Parathyroid adenoma (tissue), 2 donors: ENCODE results near the gene C2orf72.

Experiments
- H2AFZ ChIP-seq: fragments of 300-600 bp; sonication (generic); one replicate; pipeline ENCODE4 v1.7.0; 2017; ENCODE audit warnings: antibody characterized with exemption, mild to moderate bottlenecking
- H3K27ac ChIP-seq: fragments of 300-600 bp; sonication (generic); one replicate; pipeline ENCODE4 v1.7.0; 2017
- H3K27me3 ChIP-seq: fragments of 300-600 bp; sonication (generic); one replicate; pipeline ENCODE4 v1.7.0; 2017; ENCODE audit warnings: low read length; ENCODE audit not compliant: control insufficient read depth, insufficient read depth
- H3K36me3 ChIP-seq: fragments of 300-600 bp; sonication (generic); one replicate; pipeline ENCODE4 v1.7.0; 2017; ENCODE audit warnings: low read length; ENCODE audit not compliant: control insufficient read depth, insufficient read depth
- H3K4me1 ChIP-seq: fragments of 300-600 bp; sonication (generic); one replicate; pipeline ENCODE4 v1.7.0; 2017; ENCODE audit warnings: control low read depth
- H3K4me2 ChIP-seq: fragments of 300-600 bp; sonication (generic); one replicate; pipeline ENCODE4 v1.7.0; 2017; ENCODE audit warnings: low read length
- H3K4me3 ChIP-seq: fragments of 300-600 bp; sonication (generic); one replicate; pipeline ENCODE4 v1.7.0; 2017; ENCODE audit warnings: low read depth, low read length
- H3K79me2 ChIP-seq: fragments of 300-600 bp; sonication (generic); one replicate; pipeline ENCODE4 v1.7.0; 2017; ENCODE audit warnings: control low read depth
- H3K9ac ChIP-seq: fragments of 300-600 bp; sonication (generic); one replicate; pipeline ENCODE4 v1.7.0; 2017; ENCODE audit warnings: mild to moderate bottlenecking
- H3K9me3 ChIP-seq: fragments of 300-600 bp; sonication (generic); one replicate; pipeline ENCODE4 v1.7.0; 2017; ENCODE audit warnings: low read length; ENCODE audit not compliant: control insufficient read depth
- TF ChIP-seq, protein P1 (sequence below): fragments of 300-600 bp; sonication (generic); IDR thresholded peaks from one replicate; pipeline ENCODE4 v1.7.0; 2017; ENCODE audit warnings: antibody characterized with exemption, mild to moderate bottlenecking
- donor health status: primary hyperparathyroidism.

The C2orf72 gene

DNA sequence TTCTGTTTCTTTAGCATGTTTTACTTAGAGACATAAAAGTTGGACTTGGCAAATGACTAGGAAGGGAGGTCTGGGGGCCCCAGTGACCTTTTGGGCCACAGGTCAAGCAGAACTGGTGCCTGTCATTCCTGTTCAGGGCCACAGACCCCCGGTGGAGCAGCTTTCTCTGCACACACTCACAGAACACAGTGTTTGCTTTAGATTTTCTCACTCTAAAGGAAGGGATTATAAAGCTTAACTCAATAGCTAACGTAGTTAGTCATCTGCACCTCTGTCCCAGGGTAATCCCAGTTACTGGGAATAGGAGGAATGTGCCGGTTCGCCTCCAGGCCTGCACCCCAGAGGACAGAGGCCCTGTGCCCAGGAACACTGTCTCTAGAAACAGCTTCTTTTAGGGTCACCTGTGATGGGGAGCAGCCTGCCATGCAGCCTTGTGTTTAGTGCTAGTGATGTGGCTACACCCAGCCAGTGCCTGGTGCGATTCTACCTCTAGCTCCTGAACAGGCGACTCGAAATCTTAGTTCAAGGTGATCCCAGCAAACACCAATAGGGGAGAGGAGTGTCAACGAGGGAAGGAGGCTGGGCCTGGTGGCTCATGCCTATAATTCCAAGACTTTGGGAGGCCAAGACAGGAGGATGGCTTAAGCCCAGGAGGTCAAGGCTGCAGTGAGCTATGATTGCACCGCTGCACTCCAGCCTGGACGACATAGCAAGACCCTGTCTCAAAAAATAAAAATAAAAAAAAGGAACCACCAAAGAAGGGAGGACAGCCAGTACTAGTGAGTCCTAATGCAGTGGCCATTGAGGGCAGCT, 29.8 kb upstream of the C2orf72 start:
- no peaks in the 10 kb centered on the region for H3K36me3 ChIP-seq
- no peak overlapping the region for H3K27ac ChIP-seq
- H3K4me2 ChIP-seq, result no peak overlapping the region
- TF ChIP-seq, protein P1, sequence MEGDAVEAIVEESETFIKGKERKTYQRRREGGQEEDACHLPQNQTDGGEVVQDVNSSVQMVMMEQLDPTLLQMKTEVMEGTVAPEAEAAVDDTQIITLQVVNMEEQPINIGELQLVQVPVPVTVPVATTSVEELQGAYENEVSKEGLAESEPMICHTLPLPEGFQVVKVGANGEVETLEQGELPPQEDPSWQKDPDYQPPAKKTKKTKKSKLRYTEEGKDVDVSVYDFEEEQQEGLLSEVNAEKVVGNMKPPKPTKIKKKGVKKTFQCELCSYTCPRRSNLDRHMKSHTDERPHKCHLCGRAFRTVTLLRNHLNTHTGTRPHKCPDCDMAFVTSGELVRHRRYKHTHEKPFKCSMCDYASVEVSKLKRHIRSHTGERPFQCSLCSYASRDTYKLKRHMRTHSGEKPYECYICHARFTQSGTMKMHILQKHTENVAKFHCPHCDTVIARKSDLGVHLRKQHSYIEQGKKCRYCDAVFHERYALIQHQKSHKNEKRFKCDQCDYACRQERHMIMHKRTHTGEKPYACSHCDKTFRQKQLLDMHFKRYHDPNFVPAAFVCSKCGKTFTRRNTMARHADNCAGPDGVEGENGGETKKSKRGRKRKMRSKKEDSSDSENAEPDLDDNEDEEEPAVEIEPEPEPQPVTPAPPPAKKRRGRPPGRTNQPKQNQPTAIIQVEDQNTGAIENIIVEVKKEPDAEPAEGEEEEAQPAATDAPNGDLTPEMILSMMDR, result no peak
- H3K9ac ChIP-seq, result no peak overlapping the region
- no peaks in the 10 kb centered on the region for H3K9me3 ChIP-seq
- no peaks in the 10 kb centered on the region for H3K27me3 ChIP-seq
- H3K79me2 ChIP-seq, result no peaks in the 10 kb centered on the region
- H3K4me3 ChIP-seq, result no peak overlapping the region
- no peak overlapping the region for H2AFZ ChIP-seq
- no peaks in the 10 kb centered on the region for H3K4me1 ChIP-seq

DNA sequence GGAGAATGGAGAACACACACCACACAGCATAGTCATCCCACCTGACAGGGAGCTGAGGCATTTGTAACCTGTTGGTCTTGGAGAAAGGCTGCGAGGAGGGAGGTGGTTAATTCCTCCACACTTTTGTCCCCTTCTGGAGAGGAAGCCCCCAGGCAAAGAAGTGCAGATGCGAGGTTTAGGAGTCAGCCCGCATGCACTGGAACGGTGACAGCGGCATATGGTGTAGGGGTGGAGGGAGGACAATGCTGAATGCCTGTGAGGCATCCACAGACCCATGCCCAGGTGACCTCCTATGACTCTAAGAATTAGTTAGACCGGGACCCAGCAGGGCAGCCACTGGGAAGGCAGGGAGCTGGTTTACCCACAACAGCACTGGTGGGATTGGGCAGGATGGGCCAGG, 29.2 kb upstream of the C2orf72 start:
- Histone ChIP-seq H3K36me3 (no peaks in the 10 kb centered on the region), H3K4me2 (no peak overlapping the region), H3K27me3 (no peaks in the 10 kb centered on the region), H3K4me1 (no peaks in the 10 kb centered on the region), H3K27ac (no peak overlapping the region), H3K9me3 (no peaks in the 10 kb centered on the region), H3K79me2 (no peaks in the 10 kb centered on the region), H2AFZ (no peak overlapping the region), H3K4me3 (no peak overlapping the region), H3K9ac (no peak overlapping the region)
- TF ChIP-seq, protein P1, result no peak

DNA sequence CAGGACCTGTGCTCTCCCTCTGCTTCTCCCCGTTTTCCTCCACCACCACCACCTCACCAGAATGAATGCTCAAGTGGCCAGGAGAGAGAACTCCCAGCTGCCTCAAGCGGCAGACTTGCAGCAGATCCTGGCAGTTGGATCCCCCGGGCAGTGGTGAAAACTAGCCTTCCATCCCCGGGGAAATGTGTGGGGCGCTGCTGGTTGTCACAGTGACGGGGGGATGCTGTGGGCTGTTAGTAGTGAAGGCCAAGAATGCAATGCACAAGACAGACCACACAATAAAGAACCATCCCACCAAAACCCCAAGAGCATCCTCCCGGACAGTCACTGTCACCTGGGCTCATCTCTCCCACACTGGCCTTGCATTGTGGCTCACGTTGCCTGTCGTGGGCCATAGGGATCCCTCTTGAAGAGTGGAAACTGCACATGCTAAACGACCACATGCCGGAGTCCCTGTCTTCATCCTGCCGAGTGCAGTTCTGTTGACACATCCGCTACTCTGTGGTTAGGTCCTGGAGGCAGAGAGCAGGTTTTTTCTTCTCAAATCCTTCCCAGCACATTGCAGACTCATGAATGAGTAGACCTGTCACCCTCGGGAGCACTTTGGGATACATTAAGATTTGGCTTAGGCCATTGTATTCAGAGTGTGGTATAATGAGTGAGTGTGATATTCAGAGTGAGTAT, 27.9 kb upstream of the C2orf72 start:
- no peaks in the 10 kb centered on the region for H3K9me3 ChIP-seq
- no peaks in the 10 kb centered on the region for H3K4me1 ChIP-seq
- no peaks in the 10 kb centered on the region for H3K27me3 ChIP-seq
- H3K9ac ChIP-seq, result no peak overlapping the region
- no peaks in the 10 kb centered on the region for H3K79me2 ChIP-seq
- H2AFZ ChIP-seq, result no peak overlapping the region
- TF ChIP-seq, protein P1, result no peak
- H3K27ac ChIP-seq, result no peak overlapping the region
- H3K4me2 ChIP-seq, result no peak overlapping the region
- H3K36me3 ChIP-seq, result no peaks in the 10 kb centered on the region
- no peak overlapping the region for H3K4me3 ChIP-seq

DNA sequence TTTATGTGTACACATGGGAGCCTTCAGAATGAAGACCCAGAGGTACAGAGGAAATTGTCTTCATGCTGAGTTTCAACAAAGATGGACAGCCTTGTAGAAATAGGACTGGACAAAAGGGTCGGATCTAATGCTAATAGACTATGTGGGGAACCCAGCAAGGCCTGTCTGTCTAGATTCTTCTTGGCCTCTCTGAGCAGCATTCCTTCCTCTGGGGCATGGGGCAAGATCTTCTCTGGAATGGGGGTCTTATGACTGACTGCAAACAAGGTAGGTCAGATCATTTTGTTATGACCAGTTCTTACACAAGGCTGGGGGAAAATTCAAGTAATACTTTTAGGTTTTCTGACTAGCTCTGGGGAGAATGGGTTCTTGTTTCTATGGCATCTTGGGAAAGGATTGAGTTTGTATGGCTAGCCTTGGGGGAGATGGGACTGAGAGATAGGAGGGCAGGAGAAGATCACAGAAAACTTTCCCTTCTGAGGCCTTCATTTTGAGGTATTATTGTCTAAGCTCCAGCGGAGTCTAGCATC, 27.1 kb upstream of the C2orf72 start:
- H3K4me3 ChIP-seq, result no peak overlapping the region
- no peaks in the 10 kb centered on the region for H3K27me3 ChIP-seq
- H3K9me3 ChIP-seq, result no peaks in the 10 kb centered on the region
- no peak overlapping the region for H3K27ac ChIP-seq
- no peak overlapping the region for H3K4me2 ChIP-seq
- no peaks in the 10 kb centered on the region for H3K79me2 ChIP-seq
- TF ChIP-seq, protein P1, result no peak
- H3K9ac ChIP-seq, result no peak overlapping the region
- H3K4me1 ChIP-seq, result no peaks in the 10 kb centered on the region
- H2AFZ ChIP-seq, result no peak overlapping the region
- no peaks in the 10 kb centered on the region for H3K36me3 ChIP-seq
